Measurements from ENCODE around the gene FMR1NB.

Gene FMR1NB

DNA sequence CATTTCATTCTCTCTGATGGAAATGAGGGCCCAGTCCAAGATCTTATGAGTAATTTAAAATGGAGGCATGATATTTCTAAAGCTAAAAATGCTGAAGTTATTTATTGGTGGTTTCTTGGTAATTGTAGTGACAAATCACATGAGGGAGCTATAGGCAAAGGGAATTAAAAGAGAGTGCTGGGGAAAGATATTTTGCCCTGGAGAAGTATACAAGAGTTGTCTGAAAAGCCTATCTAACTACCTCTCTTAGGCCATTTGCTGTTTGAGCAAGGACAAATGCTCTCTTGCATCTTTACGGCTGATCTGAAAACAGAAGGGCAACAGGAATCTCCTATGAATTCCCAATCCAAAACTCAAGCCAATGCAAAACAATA, 89.4 kb downstream of the FMR1NB start:
- DNase-seq (ENCODE audit: low spot score), result no peak
